HG03025 (cell line): ENCODE measurements around the gene SRP72.
A peak's percentile ranks its signal among the peaks of the same experiment; 100 is the strongest.
"Not testable (repeated sequence)": the region's sequence is repeated elsewhere in the genome, so short reads cannot be mapped to it uniquely, and the experiment has no call there.

ENCODE experiments used
- ATAC-seq: cut with Tn5 transposase; IDR thresholded peaks from one replicate; pipeline ENCODE4 v1.9.1; 2021; ENCODE audit warnings: mild to moderate bottlenecking, moderate library complexity; ENCODE audit not compliant: unreplicated experiment, low FRiP score

The SRP72 gene

DNA sequence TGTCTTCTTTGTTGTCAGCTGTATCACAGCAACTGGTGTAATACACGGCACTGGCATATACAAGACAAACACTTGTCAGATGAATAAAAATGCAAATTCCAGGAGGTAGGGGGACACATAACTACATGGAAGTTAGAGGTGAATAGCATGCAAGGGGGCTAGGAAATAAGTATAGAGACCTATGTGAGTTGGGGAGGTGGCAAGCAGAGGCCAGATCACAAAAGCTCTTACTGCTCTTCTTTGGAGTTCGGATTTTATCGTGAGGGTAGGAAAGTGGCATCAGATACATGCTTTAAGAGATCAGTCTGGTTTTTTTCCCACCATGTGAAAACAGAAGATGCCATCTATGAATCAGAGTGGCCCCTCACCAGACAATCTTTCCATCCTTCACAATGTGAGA lies 2.8 kb upstream of the SRP72 start:
- no peak for ATAC-seq

DNA sequence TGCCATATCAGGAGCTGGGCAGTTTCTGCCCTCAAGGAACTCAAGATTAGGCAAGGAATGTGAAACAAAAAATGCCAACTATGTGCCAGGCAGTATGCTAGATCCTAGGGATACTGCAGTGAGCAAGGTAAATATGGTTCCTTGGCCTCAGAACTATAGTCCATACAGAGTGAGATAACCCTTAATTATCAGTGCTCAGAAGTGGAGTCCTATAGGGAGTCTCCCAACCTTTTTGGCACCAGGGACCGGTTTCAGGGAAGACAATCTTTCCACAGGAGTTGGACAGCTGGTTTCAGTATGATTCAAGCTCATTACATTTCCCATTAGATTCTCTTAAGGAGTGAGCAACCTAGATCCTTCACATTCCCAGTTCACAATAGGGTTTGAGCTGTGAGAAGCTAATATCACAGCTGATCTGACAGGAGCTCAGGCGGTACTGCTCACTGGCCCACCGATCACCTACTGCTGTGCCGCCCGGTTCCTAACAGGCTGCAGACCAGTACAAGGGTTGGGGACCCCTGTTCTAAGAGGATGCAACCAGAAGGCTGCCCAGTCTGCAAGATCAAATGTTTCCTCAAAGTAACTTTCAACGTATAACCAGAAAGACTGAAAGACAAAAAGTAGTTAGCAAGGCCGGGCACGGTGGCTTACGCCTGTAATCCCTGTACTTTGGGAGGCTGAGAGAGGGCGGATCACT lies 1.7 kb upstream of the SRP72 start:
- no peak for ATAC-seq

DNA sequence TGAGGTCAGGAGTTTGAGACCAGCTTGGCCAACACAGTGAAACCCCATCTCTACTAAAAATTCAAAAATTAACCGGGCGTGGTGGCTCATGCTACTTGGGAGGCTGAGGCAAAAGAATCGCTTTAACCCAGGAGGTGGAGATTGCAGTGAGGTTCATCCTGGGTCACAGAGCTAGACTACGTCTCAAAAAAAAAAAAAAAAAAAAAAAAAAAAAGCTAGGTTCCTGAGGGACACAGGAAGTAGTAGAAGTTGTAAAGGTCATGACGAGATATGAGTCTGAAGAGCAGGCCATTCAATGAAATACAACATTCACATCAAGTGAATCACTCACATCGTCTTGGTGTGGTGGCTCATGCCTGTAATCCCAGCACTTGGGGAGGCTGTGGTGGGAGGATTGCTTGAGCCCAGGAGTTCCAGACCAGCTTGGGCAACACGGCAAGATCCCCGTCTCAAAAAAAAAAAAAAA lies 1.1 kb upstream of the SRP72 start:
- ATAC-seq, result not testable (repeated sequence)

DNA sequence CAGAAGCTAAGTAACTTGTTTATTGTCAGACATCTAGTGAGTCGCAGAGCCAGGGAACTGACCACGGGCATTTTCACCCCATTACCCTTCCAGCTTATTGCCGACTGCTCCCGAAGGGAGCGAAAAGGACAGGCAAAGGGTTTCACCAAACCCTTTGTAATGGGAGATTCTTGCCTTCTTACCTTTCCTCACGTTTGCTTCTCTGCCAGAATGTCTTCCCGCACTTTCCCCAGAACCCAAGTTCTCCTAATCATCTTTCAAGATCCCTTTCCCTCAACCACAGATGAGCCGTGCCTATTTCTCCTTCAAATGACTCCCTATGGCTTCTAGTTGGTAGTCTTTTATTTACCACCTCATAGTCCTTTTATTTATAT lies 520 bp upstream of the SRP72 start:
- no peak for ATAC-seq

DNA sequence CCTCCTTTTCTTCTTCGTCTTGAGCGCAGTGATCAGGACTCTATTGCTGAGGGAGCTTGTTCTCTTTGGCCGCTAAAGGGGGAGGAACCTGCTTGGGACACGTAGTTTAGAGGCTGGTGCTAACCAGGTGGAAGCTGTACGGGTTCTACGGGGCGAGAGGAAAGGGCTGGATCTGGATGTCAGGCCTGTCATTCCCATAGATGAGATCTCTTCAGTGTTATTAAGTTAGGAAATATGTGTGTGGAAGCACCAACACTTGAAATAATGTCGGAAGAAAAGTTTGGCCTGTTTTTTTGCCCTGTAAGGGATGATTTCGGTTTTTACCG lies 643 bp downstream of the SRP72 start:
- peak; percentile 54 for ATAC-seq

DNA sequence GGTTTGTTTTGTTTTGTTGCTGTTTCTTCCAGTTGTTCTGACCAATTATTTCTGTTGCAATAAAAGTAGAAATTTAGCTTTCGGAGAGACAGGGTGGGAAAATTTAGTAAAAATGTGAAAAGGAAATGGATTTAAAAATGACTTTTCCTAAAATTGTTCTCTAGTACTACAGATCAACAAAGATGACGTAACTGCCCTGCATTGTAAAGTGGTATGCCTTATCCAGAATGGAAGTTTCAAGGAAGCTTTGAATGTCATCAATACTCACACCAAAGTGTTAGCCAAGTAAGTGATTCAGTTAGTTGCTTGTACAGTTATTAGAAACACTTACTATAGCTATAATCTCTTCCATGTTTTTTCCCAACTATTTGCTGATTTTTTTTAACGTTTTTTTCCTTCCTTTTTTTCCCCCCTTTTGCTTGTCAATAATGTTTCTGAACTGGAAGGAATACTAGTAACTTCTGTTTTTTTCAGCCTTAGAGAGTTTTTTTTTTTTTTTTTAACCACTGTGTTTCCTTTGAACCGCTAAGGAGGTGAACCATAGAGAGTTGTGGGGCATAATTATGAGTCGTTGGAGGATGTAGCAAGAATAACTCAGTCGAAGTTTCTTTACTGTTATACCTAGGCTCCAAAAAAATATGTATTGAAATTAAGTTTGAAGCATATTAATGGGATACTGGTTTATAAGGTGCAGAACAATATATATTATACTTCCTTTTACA lies 2.2 kb downstream of the SRP72 start:
- no peak for ATAC-seq

DNA sequence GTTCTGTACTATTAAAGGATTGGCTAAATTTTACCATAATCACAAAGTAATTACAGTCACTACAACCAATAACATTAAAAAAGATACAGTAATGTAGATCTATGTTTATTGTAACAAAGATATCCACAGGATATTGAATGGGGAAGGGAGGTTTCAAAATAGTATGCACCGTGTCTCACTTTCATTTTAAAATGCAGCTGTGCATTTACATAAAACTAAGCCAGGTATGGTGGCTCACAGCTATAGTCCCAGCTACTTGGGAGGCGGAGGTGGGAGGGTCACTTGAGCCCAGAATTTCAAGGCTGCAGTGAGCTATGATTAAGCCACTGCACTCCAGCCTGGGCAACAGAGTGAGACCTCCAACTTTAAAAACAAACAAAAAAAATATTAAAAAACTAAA lies 8.5 kb downstream of the SRP72 start:
- peak; percentile 90 for ATAC-seq

DNA sequence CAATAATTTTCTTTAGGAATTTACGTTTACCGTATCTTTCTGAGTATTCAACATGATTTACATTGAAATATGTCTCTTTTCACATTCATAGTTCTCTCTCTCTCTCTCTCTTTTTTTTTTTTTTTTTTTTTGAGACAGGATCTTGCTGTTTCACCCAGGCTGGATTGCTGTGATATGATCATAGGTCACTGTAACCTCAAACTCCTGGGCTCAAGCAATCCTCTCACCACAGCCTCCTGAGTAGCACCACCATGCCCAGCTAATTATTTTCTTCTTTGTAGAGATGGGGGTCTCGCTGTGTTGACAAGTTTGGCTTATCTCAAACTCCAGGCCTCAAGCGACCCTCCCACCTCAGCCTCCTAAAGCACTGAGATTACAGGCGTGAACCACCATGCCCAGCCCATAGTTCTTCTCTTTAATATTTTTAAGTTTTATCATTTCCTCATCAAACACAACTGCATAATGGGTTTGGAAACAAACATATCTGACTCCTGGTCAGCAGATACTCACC lies 9.8 kb downstream of the SRP72 start:
- ATAC-seq, result no peak

DNA sequence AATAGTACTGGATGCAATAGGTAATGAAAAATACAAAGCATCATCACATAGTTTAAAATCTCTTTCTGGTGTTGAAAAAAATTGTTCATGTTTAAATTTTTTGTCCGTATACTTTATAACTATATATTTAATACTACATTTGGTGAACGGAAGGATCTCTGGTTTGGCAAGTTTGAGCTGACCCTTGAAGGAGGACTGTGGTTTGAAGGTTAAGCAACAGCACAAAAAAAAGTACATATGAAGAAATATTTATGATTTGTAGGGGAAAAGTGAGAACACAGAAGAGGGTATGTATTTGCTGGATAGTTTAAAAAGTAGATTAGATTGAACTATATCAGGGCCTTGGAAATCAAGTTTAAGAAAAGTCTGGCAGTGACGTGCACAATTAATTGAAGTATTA lies 13.3 kb downstream of the SRP72 start:
- ATAC-seq, result no peak

DNA sequence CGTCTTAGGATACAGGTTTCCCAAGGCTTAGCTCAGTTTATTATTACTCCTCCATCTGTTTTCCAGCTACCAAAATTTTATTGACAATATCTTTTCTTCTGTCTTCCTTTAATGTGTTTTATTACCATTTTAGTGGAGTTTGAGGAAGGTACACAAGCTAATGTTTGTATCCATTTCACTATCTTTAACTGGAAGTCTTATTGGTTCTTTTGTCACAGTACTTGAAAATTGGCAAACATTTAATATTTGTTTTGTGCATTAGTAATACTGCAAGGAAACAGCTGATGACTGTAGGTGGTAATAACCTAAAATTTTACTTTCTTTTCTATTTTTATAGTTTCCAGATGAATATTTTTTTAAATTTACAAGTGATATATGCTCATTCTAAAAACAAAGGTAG lies 28.8 kb downstream of the SRP72 start:
- ATAC-seq, result no peak

DNA sequence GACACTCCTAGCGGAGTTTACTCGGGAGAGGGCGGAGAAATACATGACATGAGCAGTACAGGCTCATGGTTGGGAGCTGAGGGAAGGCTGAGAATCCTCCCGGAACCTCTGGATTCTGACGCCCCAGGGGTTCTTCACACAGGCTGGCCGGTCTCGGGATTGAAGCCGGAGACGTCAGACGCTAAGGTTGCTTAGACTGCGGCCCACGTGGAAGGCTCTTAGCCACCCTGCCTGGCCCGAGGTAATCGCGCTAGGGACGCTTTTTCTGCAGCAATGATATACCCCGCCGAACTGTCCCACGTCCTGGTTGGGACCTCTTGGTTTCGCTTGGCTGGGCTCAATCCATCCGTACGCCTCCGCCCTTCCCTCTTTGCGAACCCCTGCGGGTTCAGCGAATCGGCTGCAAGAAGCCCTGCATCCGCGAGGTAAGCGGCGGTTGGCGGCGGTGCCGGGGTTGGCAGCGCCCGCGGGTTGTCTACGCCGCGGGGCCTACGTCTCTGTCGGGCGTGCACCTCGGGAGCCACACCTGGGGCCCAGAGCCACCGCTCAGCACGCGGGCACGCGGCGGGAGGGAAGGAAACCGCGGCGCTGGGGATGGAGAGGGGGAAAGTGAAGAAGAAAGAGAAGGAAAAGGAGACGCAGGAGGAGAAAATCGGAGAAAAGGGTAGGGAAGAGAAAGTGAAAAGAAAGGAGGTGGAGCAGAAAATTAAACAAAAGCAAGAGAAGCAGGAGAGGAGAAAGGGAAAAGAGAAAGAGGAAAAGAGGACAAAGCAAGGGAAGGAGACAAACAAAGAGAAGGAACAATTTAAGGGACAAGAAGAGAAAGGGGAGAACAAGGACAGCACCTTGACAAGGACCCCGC lies 38.1 kb downstream of the SRP72 start, which contains the start of gene ARL9:
TSS of gene ARL9 (plus strand) at position 523 of the 862 bp plus-strand sequence. CDS start at position 595, 72 bp downstream.
- peak; percentile 61 for ATAC-seq

DNA sequence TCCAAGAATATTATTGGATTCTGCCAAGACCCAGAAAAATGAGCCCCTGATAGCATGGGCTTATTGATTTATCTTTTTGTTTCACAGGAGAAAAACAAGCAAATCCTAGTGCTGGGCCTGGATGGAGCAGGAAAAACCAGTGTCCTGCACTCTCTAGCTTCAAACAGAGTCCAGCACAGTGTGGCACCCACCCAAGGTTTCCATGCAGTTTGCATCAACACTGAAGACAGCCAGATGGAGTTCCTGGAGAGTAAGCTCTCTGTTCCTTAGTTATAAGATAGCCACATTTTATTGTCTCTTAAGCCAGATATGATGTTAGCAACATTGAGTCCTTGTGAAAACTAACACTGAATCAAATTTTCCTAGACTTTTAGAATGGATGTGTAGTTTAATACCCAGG lies 43.7 kb downstream of the SRP72 start:
- ATAC-seq, result no peak

DNA sequence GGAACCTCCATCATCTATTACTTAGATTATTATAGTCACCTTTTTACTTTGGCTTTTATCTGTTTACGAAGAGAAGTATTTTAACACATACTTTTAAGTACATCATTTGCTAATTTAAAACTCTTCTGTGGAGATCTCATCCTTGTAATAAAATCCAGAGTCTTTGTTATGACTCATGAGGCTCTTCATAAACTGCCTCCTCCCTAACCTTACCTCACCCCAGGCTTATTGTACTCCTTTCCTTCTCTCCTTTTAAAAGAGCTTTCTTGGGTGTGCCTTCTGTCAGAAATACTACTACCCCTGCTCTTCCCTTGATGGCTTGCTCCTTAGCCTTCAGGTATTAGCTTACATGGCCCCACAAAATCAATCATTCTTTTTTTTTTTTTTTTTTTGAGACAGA lies 44.7 kb downstream of the SRP72 start:
- ATAC-seq, result no peak

DNA sequence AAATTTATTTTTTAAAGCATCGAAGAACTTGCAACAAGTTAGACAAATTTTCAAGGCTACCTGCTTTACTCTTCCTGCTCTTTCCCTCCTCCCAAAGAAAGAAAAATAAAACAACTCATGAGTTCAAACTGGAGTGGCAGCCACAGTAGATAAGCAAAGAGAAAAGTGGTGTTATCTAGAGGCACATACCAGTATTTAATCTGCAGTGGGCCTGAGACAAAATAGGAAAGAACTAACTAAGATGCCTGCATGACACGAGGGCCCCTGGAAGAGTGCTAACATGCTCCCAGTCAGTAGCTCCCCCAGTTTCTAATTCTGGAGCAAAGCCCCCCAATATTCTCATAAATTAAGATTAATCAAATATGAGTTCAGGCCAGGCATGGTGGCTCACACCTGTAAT lies 46.1 kb downstream of the SRP72 start:
- ATAC-seq, result no peak

DNA sequence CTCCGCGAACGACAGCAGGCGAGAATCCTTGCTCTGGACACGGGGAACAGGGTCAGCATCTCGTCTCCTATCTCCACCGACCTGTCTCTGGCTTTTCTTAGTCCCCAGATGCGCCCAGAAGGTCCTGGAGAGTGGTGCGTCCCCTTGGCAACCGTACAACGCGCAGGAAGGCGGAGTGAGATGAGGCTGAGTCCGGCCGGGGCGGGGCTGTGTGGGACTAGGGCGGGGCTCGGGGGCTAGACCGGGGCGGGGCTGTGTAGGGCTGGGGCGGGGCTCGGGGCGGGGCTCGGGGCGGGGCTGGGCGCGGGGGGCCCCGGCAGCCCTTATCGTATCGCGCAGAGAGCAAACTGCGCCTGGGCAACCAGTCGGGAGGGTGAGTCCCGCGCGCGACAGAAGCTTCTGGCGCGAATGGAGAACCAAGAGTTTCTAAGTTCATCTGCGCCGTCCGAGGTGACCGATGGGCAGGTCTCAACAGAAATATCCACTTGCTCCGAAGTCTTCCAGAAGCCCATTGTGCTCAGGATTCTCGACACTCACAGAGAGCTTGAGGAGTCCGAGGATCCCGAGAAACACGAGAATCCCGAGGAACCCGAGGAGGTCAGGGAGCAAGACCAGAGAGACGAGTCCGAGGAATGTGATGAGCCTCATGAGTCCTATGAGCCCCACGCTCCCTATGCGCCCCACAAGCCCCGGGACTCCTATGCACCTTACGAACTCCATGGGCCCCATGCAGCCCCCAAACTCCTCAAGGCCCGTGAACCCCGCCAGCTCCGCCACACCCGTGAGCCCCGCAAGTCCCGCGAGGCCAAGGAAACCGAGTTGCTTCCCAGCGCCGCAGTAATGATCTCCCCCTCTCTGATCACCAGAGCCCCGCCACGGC lies 63.1 kb downstream of the SRP72 start:
- peak; percentile 95 for ATAC-seq

DNA sequence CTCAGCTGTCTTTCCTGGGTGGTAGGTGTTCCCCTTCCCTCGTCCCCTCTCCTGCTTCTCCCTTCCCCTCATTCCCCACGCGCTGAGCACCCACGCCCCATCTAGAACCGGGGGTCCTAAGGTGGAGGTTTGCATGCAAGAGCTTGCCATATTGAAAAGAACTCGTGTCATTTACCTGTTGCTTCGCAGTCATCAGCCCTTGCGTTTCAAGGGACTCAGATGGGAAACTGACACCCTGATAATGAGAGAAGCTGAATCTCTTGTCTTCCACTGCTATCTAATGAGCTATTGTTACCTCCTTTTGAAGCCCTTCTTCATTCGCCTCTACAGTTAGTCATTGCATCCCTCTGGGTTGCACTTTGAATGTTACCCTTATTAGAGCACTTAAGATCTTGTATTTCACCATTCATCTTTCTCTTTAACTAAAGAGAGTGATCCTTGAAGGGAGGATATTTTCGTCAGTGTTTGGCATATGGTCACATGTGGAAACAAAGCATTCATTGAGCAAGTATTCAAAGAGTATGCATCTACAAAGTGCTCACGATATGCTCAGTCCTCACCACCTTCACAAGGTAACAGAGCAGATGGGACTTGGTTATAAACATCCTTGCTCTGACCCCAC lies 63.8 kb downstream of the SRP72 start:
- no peak for ATAC-seq

DNA sequence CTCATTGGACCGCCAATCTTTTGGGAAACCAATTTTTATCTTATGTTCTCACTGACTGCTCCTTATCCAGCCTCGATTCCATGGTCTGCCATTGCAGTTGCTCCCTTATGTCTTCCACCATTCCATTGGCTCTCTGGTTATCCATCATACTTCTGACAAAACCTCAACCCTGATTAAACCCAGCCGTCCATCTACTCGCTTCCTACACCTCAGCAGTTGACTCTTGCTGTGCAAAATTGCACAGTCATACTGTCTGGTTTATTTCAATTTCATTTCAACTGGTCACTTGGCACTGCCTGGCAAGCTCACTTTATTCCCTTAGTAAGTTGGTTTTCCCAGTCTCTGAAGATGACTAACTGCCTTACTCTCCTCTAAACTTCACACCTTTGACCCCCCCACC lies 64.4 kb downstream of the SRP72 start:
- no peak for ATAC-seq

DNA sequence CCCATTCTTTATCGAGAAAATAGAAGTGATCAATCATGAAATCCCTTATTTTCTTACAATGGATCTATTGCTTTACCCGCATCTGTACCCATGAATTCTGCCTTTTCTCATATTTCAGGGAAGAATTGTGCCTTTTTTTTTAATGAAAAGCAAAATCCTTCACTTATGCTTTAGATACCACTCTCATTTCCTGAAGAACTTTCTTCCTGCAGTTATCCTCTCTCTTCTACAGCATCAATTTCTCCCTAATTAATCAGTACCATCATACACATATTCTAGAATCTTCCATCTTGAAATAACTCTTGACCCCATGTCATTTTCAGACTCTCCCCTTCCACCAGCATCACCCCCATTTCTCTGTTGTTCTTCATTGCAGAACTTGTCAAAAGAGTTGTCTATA lies 64.8 kb downstream of the SRP72 start:
- no peak for ATAC-seq

DNA sequence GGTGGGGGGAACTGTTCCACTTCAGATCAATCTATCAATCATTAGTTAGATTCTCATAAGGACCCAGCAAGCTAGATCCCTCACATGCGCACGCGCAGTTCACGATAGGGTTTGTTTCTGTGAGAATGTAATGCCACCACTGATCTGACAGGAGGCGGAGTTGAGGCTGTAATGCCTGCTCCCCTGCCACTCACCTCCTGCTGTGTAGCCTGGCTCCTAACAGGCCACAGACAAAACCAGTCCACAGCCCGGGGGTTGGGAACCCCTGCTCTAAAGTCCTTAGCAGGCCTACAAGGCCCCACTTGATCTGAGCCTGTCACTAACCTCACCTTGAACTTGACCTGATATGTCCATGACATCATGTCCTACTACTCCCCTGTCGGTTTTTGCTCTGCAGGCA lies 68.5 kb downstream of the SRP72 start:
- no peak for ATAC-seq

DNA sequence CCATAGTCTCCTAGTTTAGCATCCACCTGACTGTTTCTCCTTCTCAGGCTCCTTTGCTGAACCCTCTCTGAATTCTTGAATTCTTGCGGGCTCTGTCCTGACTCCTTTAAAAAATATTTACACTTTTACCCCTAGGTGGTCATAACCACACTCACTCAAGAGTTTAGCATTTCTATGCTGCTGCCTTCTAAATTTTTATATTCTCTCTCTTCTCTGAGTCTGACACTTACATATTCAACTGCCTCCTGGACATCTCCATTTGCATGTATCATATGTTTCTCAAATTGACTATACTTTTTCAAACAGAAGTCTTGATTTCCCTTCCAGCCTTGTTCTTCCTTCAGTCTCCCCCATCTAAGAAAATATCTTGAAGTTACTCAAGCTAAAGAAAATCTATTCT lies 69.7 kb downstream of the SRP72 start:
- no peak for ATAC-seq
